SK-N-SH (cell line): ENCODE measurements around the gene STEAP3. TPM values are rescaled to one million over a fixed set of nuclear protein-coding genes. Genes with fewer than 3 reads are reported as not detected.

Experiments used
- CTCF ChIA-PET: fragments of 300-600, 350-600 bp; formaldehyde crosslinking; extraction: SDS; loops from one replicate; lab custom pipeline; 2021; lab: Yijun Ruan, JAX
- POLR2A ChIA-PET: fragments of 350-600 bp; sonication (Branson Sonifier 250); formaldehyde crosslinking; extraction: SDS; loops from one replicate; lab custom pipeline; 2020; ENCODE audit warnings: antibody characterized with exemption, inconsistent platforms; lab: Yijun Ruan, JAX
- DNase-seq: peaks from one replicate; pipeline ENCODE4 v3.0.0; 2012
- H2AFZ ChIP-seq: fragments of 200-600 bp; sonication (generic); 2 replicates; pipeline ENCODE4 v1.8.1; 2016; ENCODE audit warnings: antibody characterized with exemption, mild to moderate bottlenecking, low read depth
- H3F3A ChIP-seq: fragments of 200-600 bp; sonication (generic); replicated peaks from 2 replicates; pipeline ENCODE3; 2016; ENCODE audit warnings: antibody characterized with exemption, mild to moderate bottlenecking; ENCODE audit not compliant: insufficient read depth
- H3K27ac ChIP-seq, 2 experiments: fragments of 200-500 bp in 1 of 2; fragments of 200-600 bp in 1 of 2; sonication (Bioruptor generic) in 1 of 2; sonication (generic), shearing (Covaris generic) in 1 of 2; 2 replicates each; pipeline versions ENCODE4 v1.5.1 to v1.6.1; 2014 to 2016; ENCODE audit warnings: low read depth in 2 of 2, inconsistent platforms in 1 of 2, low read length in 1 of 2, mild to moderate bottlenecking in 1 of 2, mixed read lengths in 1 of 2
- H3K27me3 ChIP-seq: fragments of 200-600 bp; sonication (generic), shearing (Covaris generic); 2 replicates; pipeline ENCODE4 v1.6.1; 2016; ENCODE audit warnings: mixed run types; ENCODE audit not compliant: insufficient read depth
- H3K36me3 ChIP-seq, 2 experiments: fragments of 200-500 bp in 1 of 2; fragments of 200-600 bp in 1 of 2; sonication (Bioruptor generic) in 1 of 2; sonication (generic) in 1 of 2; replicated peaks in 1 of 2; 2 replicates each; pipeline versions ENCODE3 to v1.5.1; 2014 to 2016; ENCODE audit warnings: low read length in 1 of 2, mild to moderate bottlenecking in 1 of 2; ENCODE audit not compliant: insufficient read depth in 2 of 2, control insufficient read depth in 1 of 2
- H3K4me1 ChIP-seq, 2 experiments: fragments of 200-500 bp in 1 of 2; fragments of 200-600 bp in 1 of 2; sonication (Bioruptor generic) in 1 of 2; sonication (generic), shearing (Covaris generic) in 1 of 2; 2 replicates each; pipeline versions ENCODE4 v1.5.1 to v1.6.1; 2014 to 2016; ENCODE audit warnings: low read depth in 1 of 2, low read length in 1 of 2, mixed run types in 1 of 2; ENCODE audit not compliant: insufficient read depth in 2 of 2, control insufficient read depth in 1 of 2
- H3K4me2 ChIP-seq: fragments of 200-600 bp; sonication (generic), shearing (Covaris generic); 2 replicates; pipeline ENCODE4 v1.6.1; 2017; ENCODE audit warnings: mixed run types
- H3K4me3 ChIP-seq, 2 experiments: fragments of 200-500 bp in 1 of 2; fragments of 200-600 bp in 1 of 2; sonication (Bioruptor generic) in 1 of 2; sonication (generic), shearing (Covaris generic) in 1 of 2; 2 replicates each; pipeline versions ENCODE4 v1.5.1 to v1.8.1; 2014 to 2016; ENCODE audit warnings: low read depth in 2 of 2, inconsistent platforms in 1 of 2, low read length in 1 of 2, mild to moderate bottlenecking in 1 of 2, mixed read lengths in 1 of 2, moderate library complexity in 1 of 2
- H3K79me2 ChIP-seq: fragments of 200-600 bp; sonication (generic); 2 replicates; pipeline ENCODE4 v1.8.1; 2017; ENCODE audit warnings: mild to moderate bottlenecking; ENCODE audit not compliant: insufficient read depth
- H3K9ac ChIP-seq: fragments of 200-600 bp; sonication (generic); 2 replicates; pipeline ENCODE4 v1.6.1; 2017; ENCODE audit warnings: mixed run types
- H3K9me2 ChIP-seq: fragments of 200-600 bp; sonication (generic); 2 replicates; pipeline ENCODE4 v1.6.1; 2017; ENCODE audit warnings: mixed run types
- H3K9me3 ChIP-seq: fragments of 200-600 bp; sonication (generic); 2 replicates; pipeline ENCODE4 v1.6.1; 2017; ENCODE audit warnings: mixed run types, mild to moderate bottlenecking, moderate library complexity
- H4K20me1 ChIP-seq: fragments of 200-600 bp; sonication (generic); 2 replicates; pipeline ENCODE4 v1.6.1; 2017; ENCODE audit warnings: mild to moderate bottlenecking, mixed run types; ENCODE audit not compliant: insufficient read depth
- ELF1 ChIP-seq: IDR thresholded peaks from 2 replicates; pipeline ENCODE4 v1.4.0; 2012
- EZH2phosphoT487 ChIP-seq: fragments of 200-600 bp; sonication (generic); IDR thresholded peaks from 2 replicates; pipeline ENCODE4 v1.6.1; 2017; ENCODE audit warnings: low read depth, mixed run types, mild to moderate bottlenecking, antibody characterized with exemption, moderate library complexity, borderline replicate concordance
- FOSL2 ChIP-seq: IDR thresholded peaks from 2 replicates; pipeline ENCODE4 v1.4.0; 2012; ENCODE audit warnings: low read depth, mild to moderate bottlenecking, moderate library complexity, borderline replicate concordance
- FOXJ3 ChIP-seq: sonication (generic); formaldehyde crosslinking; IDR thresholded peaks from 2 replicates; pipeline ENCODE4 v1.5.1; 2020; ENCODE audit warnings: mild to moderate bottlenecking, missing genetic modification reagents
- MEF2A ChIP-seq: IDR thresholded peaks from 2 replicates; pipeline ENCODE4 v1.4.0; 2012; ENCODE audit warnings: low read depth, borderline replicate concordance
- POLR2AphosphoS5 ChIP-seq: IDR thresholded peaks from 2 replicates; pipeline ENCODE4 v1.6.1; 2012; ENCODE audit warnings: low read depth, low read length
- RCOR1 ChIP-seq: fragments of 150-350 bp; IDR thresholded peaks from 2 replicates; pipeline ENCODE4 v1.6.1; 2017; ENCODE audit warnings: antibody characterized with exemption, low read length
- REST ChIP-seq: IDR thresholded peaks from 2 replicates; pipeline ENCODE4 v1.6.1; 2012; ENCODE audit warnings: mild to moderate bottlenecking, low read depth, low read length, moderate library complexity
- RFX5 ChIP-seq: IDR thresholded peaks from 2 replicates; pipeline ENCODE4 v1.6.1; 2012; ENCODE audit warnings: mild to moderate bottlenecking, improper control_type of control experiment, low read length
- SMC3 ChIP-seq: IDR thresholded peaks from 2 replicates; pipeline ENCODE4 v1.6.1; 2012; ENCODE audit warnings: low read depth, low read length, improper control_type of control experiment
- TAF1 ChIP-seq: IDR thresholded peaks from 2 replicates; pipeline ENCODE4 v1.6.1; 2012; ENCODE audit warnings: low read depth, mild to moderate bottlenecking, low read length, moderate library complexity, borderline replicate concordance
- USF1 ChIP-seq: IDR thresholded peaks from 2 replicates; pipeline ENCODE4 v1.4.0; 2012; ENCODE audit warnings: low read depth, borderline replicate concordance
- WGBS: methylation state at CpG from one replicate; pipeline ENCODE4 v1.1.6; 2017; ENCODE audit warnings: low lambda C conversion rate; 5-methylcytosine and 5-hydroxymethylcytosine counted together
- polyA plus RNA-seq, 3 experiments: library from polyadenylated mRNA; depleted of rRNA; stranded (reverse); fragments of >200 nt; gene quantifications; 2 replicates each; pipeline ENCODE4 v1.2.3, GENCODE V29; 2012
- TF ChIP-seq, protein P1 (sequence below): IDR thresholded peaks from 2 replicates; pipeline ENCODE4 v1.4.0; 2012; ENCODE audit warnings: low read depth, borderline replicate concordance

Gene STEAP3
- polyA plus RNA-seq, 1 of the 3 experiments (the other 2 are of a cell fraction): 30.6 TPM

DNA sequence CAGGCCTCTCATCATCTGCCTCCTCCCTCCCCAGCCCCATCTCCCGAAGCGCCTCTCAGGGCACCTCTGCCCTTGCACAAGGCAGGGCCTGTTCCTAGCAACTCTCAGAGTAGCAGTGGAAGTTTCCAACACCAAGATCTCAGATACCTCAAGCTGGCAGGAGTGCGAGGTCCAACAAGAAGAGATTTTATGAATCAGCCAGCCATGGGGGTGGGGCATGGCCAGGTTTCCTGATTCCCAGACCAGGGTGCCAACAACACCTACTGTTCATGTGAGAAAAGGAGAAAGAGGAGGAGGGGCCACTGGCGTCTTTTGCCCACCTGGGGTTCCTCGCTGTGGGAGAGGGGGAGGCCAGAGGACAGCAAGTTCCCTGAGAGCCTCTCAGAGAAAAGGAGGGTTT lies 6.6 kb upstream of the STEAP3 start:
- 86% methylated on average over 5 of the region's 5 CpGs for WGBS
- H3K9me2 ChIP-seq: no peaks in the 10 kb centered on the region
- no peak overlapping the region for H2AFZ ChIP-seq
- ChIA-PET POLR2A (no interaction called here), CTCF (interaction anchor here (1.4 kb wide), 1 partner anchor 33 kb away, joined by 4 read pairs; no protein-coding TSS in a partner anchor)
- TF ChIP-seq, protein P1, sequence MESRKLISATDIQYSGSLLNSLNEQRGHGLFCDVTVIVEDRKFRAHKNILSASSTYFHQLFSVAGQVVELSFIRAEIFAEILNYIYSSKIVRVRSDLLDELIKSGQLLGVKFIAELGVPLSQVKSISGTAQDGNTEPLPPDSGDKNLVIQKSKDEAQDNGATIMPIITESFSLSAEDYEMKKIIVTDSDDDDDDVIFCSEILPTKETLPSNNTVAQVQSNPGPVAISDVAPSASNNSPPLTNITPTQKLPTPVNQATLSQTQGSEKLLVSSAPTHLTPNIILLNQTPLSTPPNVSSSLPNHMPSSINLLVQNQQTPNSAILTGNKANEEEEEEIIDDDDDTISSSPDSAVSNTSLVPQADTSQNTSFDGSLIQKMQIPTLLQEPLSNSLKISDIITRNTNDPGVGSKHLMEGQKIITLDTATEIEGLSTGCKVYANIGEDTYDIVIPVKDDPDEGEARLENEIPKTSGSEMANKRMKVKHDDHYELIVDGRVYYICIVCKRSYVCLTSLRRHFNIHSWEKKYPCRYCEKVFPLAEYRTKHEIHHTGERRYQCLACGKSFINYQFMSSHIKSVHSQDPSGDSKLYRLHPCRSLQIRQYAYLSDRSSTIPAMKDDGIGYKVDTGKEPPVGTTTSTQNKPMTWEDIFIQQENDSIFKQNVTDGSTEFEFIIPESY: no peak
- no peak for TF ChIP-seq USF1
- no peak for TF ChIP-seq FOSL2
- no peak for TF ChIP-seq ELF1
- no peak for TF ChIP-seq SMC3
- no peak for TF ChIP-seq EZH2phosphoT487
- no peak for TF ChIP-seq POLR2AphosphoS5
- no peak for TF ChIP-seq RCOR1
- TF ChIP-seq MEF2A: no peak
- TF ChIP-seq TAF1: no peak
- TF ChIP-seq RFX5: no peak
- TF ChIP-seq REST: no peak
- no peak for TF ChIP-seq FOXJ3 (CRISPR knock-in tag)
- H3K36me3 ChIP-seq: no peaks in the 10 kb centered on the region
- no peak overlapping the region for H3K9ac ChIP-seq
- no peak overlapping the region for H3K4me2 ChIP-seq
- no peak overlapping the region for H3K27ac ChIP-seq
- H3F3A ChIP-seq: no peaks in the 10 kb centered on the region
- H3K4me3 ChIP-seq: no peak overlapping the region
- no peaks in the 10 kb centered on the region for H3K79me2 ChIP-seq
- no peaks in the 10 kb centered on the region for H4K20me1 ChIP-seq
- H3K9me3 ChIP-seq: no peaks in the 10 kb centered on the region
- DNase-seq: no peak
- peaks cover 3 to 5% of the 10 kb centered on the region in 2 experiments; a peak in 2 of 4 replicates for H3K4me1 ChIP-seq
- no peaks in the 10 kb centered on the region for H3K27me3 ChIP-seq
